SU-DHL-6 (cell line): Measurements from ENCODE around the gene RTBDN.
A peak's percentile ranks its signal among the peaks of the same experiment; 100 is the strongest.

Experiments used
- H2AFZ ChIP-seq: fragments of 200-600 bp; sonication (generic); 2 replicates; pipeline ENCODE4 v1.6.1; 2014; ENCODE audit warnings: low read depth, mild to moderate bottlenecking, moderate library complexity, mixed read lengths, antibody characterized with exemption, low read length; ENCODE audit not compliant: severe bottlenecking
- H3F3A ChIP-seq: fragments of 200-600 bp; shearing (Covaris generic); 2 replicates; pipeline ENCODE4 v1.6.0; 2016; ENCODE audit warnings: antibody characterized with exemption, mild to moderate bottlenecking; ENCODE audit not compliant: insufficient read depth
- H3K27ac ChIP-seq: fragments of 200-600 bp; sonication (generic); 2 replicates; pipeline ENCODE4 v1.5.1; 2016; ENCODE audit warnings: low read depth, mild to moderate bottlenecking, low read length, moderate library complexity, mixed read lengths
- H3K27me3 ChIP-seq: fragments of 200-600 bp; sonication (generic), shearing (Covaris generic); 2 replicates; pipeline ENCODE4 v1.6.0; 2014; ENCODE audit warnings: mild to moderate bottlenecking, low read length
- H3K36me3 ChIP-seq: fragments of 200-600 bp; sonication (generic); 2 replicates; pipeline ENCODE4 v1.6.1; 2014; ENCODE audit warnings: mild to moderate bottlenecking, low read length, mixed read lengths
- H3K4me2 ChIP-seq: fragments of 300-600, 200-600 bp; shearing (Covaris generic), sonication (generic); 2 replicates; pipeline ENCODE4 v1.6.0; 2014; ENCODE audit warnings: low read length, low read depth, mild to moderate bottlenecking; ENCODE audit not compliant: poor library complexity, severe bottlenecking
- H3K4me3 ChIP-seq: fragments of 200-600 bp; sonication (generic); 2 replicates; pipeline ENCODE4 v1.5.1; 2014; ENCODE audit warnings: antibody characterized with exemption, low read length, mild to moderate bottlenecking, mixed read lengths; ENCODE audit not compliant: insufficient read depth, poor library complexity, severe bottlenecking
- H3K79me2 ChIP-seq: fragments of 200-600 bp; sonication (generic); 2 replicates; pipeline ENCODE4 v1.6.1; 2014; ENCODE audit warnings: mild to moderate bottlenecking, low read length, moderate library complexity; ENCODE audit not compliant: insufficient read depth
- H3K9ac ChIP-seq: fragments of 200-600 bp; sonication (generic); 2 replicates; pipeline ENCODE4 v1.7.0; 2014; ENCODE audit warnings: mild to moderate bottlenecking, low read length
- H3K9me2 ChIP-seq: fragments of 200-600 bp; sonication (generic); replicated peaks from 2 replicates; pipeline ENCODE4 v1.6.1; 2014; ENCODE audit warnings: low read length; ENCODE audit not compliant: insufficient read depth
- H3K9me3 ChIP-seq: fragments of 200-600 bp; sonication (generic); 2 replicates; pipeline ENCODE4 v1.6.1; 2014; ENCODE audit warnings: low read length, mixed read lengths; ENCODE audit not compliant: insufficient read depth
- H4K20me1 ChIP-seq: fragments of 200-600 bp; sonication (generic); 2 replicates; pipeline ENCODE4 v1.6.1; 2014; ENCODE audit warnings: low read depth, mild to moderate bottlenecking, antibody characterized with exemption, low read length, moderate library complexity, mixed read lengths
- EZH2phosphoT487 ChIP-seq: fragments of 200-600 bp; sonication (generic), shearing (Covaris generic); conservative IDR thresholded peaks from 2 replicates; pipeline ENCODE4 v1.6.1; 2018; ENCODE audit warnings: mild to moderate bottlenecking, antibody characterized with exemption, low read length, moderate library complexity, mixed read lengths
- TF ChIP-seq, protein P1 (sequence below): fragments of 200-600 bp; sonication (generic); IDR thresholded peaks from one replicate; pipeline ENCODE4 v1.5.1; 2017; ENCODE audit warnings: antibody characterized with exemption, mild to moderate bottlenecking, low read length, moderate library complexity; ENCODE audit not compliant: insufficient read depth, poor library complexity, severe bottlenecking

RTBDN gene

DNA sequence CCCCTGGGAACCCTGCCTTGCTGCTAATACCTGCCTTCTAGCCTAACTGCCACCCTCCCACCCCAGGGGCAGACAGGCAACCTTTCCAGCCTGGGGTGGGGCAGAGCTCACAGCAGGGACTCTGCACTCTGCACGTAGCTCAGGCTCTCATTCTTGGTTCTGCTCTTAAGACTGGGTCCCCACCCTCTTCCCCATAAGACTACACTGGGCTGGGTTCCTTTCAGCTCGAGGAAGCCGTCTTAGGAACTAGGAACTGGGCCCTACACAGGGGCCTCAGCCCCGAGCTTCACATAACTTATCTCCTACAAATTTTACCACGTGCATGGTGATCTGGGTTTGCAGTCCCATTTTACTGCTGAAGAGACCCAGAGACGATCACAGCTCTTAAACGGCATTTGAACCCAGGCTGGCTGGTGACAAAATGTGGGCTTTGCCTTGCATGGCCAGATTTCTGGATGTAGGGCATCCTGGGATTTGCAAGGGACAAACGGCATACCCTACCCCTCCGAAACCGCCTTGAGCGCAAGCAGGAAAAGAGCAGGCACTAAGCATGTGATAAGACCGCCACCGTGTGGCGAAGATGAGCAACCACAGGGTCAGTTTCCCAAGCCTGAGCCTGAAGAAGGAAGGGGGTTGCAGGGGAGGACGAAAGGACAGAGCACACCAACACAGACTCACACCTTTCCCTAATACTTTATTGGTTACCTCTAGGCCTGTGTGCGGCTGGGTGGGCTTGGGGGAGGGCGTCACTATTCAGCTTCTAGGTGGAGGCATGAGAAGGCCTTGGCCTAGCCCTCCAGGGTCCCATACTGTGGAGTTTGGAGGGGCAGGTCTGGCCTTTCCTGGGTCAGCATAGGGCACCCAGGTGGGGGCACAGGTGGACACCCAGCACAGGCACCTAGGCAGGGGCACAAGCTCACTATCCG lies 38.0 kb downstream of the RTBDN start:
- Histone ChIP-seq H3K27ac (no peak overlapping the region), H3K36me3 (no peaks in the 10 kb centered on the region), H3F3A (peaks cover 17% of the 10 kb centered on the region), H3K9ac (no peak overlapping the region), H4K20me1 (no peaks in the 10 kb centered on the region), H3K4me3 (no peak overlapping the region), H3K27me3 (no peaks in the 10 kb centered on the region), H3K9me3 (no peaks in the 10 kb centered on the region), H3K9me2 (no peaks in the 10 kb centered on the region), H3K79me2 (peaks cover 12% of the 10 kb centered on the region), H2AFZ (no peak overlapping the region), H3K4me2 (no peak overlapping the region)
- TF ChIP-seq, protein P1, sequence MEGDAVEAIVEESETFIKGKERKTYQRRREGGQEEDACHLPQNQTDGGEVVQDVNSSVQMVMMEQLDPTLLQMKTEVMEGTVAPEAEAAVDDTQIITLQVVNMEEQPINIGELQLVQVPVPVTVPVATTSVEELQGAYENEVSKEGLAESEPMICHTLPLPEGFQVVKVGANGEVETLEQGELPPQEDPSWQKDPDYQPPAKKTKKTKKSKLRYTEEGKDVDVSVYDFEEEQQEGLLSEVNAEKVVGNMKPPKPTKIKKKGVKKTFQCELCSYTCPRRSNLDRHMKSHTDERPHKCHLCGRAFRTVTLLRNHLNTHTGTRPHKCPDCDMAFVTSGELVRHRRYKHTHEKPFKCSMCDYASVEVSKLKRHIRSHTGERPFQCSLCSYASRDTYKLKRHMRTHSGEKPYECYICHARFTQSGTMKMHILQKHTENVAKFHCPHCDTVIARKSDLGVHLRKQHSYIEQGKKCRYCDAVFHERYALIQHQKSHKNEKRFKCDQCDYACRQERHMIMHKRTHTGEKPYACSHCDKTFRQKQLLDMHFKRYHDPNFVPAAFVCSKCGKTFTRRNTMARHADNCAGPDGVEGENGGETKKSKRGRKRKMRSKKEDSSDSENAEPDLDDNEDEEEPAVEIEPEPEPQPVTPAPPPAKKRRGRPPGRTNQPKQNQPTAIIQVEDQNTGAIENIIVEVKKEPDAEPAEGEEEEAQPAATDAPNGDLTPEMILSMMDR, result peak; percentile 77
- TF ChIP-seq EZH2phosphoT487, result no peak

DNA sequence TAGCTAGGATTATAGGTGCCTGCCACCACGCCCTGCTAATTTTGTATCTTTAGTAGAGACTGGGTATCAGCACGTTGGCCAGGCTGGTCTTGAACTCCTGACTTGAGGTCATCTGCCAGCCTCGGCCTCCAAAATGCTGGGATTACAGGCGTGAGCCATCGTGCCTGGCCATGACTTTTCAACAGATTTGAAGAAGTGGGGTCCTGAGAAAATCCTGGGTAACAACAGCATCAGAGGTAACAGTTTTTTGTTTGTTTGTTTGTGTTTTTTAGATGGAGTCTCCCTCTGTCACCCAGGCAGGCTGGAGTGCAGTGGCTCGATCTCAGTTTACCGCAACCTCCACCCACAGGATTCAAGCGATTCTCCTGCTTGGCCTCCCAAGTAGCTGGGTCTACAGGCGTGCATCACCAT lies 39.4 kb downstream of the RTBDN start:
- Histone ChIP-seq H3K4me3 (no peak overlapping the region), H3K9ac (no peak overlapping the region), H3K36me3 (no peaks in the 10 kb centered on the region), H4K20me1 (no peaks in the 10 kb centered on the region), H3K9me2 (no peaks in the 10 kb centered on the region), H2AFZ (no peak overlapping the region), H3F3A (peaks cover 25% of the 10 kb centered on the region), H3K9me3 (no peaks in the 10 kb centered on the region), H3K4me2 (no peak overlapping the region), H3K79me2 (no peaks in the 10 kb centered on the region), H3K27me3 (no peaks in the 10 kb centered on the region), H3K27ac (no peak overlapping the region)
- TF ChIP-seq, protein P1, result no peak
- TF ChIP-seq EZH2phosphoT487, result no peak

DNA sequence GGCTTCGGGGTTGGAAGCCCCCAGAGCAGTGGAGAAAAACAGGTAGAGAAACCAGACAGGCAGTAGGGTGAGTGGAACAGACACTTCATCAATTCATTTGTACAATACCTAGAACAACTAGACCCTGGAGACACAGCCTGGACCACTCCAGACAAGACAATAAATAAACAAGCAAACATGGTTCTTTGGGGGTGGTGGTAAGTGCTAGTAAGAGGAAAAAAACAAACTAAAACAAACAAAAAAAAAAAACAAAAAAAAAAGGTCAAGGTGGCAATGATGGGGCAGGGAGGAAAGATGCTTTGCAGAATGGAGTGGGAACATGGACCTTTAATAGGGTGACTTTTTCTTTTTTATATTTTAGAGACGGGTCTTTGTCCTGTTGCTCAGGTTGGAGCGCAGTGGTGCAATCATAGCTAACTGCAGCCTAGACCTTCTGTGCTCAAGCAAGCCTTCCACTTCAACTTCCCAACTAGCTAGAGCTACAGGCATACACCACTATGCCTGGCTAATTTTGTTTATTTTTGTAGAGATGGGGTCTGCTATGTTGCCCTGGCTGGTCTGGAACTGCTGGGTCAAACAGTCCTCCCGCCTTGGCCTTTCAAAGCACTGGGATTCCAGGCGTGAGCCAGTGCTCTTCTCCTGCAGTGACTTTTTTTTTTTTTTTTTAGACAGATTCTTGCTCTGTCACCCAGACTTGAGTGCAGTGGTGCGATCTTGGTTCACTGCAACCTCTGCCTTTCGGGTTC lies 40.0 kb downstream of the RTBDN start:
- Histone ChIP-seq H3K4me2 (peak overlapping the region; percentile 94), H3K9me3 (no peaks in the 10 kb centered on the region), H3K27me3 (no peaks in the 10 kb centered on the region), H3F3A (peaks cover 25% of the 10 kb centered on the region), H3K9me2 (no peaks in the 10 kb centered on the region), H4K20me1 (no peaks in the 10 kb centered on the region), H2AFZ (peak overlapping the region; percentile 65), H3K4me3 (peak overlapping the region; percentile 60), H3K9ac (peak overlapping the region; percentile 77), H3K79me2 (no peaks in the 10 kb centered on the region), H3K36me3 (no peaks in the 10 kb centered on the region), H3K27ac (peak overlapping the region; percentile 56)
- TF ChIP-seq EZH2phosphoT487, result no peak
- TF ChIP-seq, protein P1, result no peak
